ENCODE measurements around the gene PBX1. TPM values are rescaled to one million over a fixed set of nuclear protein-coding genes. Genes with fewer than 3 reads are reported as not detected.

Gene PBX1
- total RNA-seq, 1 donor from 2014 or later: 87.2 TPM

- no peak for DNase-seq (ENCODE audit: low spot score)
Measured at GRCh38 chr1:164693564-164694359, 134.8 kb downstream of the PBX1 start.

GRCh38 chr1:164694505-164694904 lies 135.5 kb downstream of the PBX1 start:
- no peak for DNase-seq (ENCODE audit: low spot score)

GRCh38 chr1:164695956-164696665 lies 137.1 kb downstream of the PBX1 start:
- no peak for DNase-seq (ENCODE audit: low spot score)

- DNase-seq (ENCODE audit: low spot score): no peak
Measured at GRCh38 chr1:164699815-164700491, 141.0 kb downstream of the PBX1 start.

- no peak for DNase-seq (ENCODE audit: low spot score)
Measured at GRCh38 chr1:164700683-164701082, 141.7 kb downstream of the PBX1 start.

- no peak for DNase-seq (ENCODE audit: low spot score)
Measured at GRCh38 chr1:164701189-164701761, 142.3 kb downstream of the PBX1 start.

- DNase-seq (ENCODE audit: low spot score): no peak
Measured at GRCh38 chr1:164702216-164702615, 143.2 kb downstream of the PBX1 start.

GRCh38 chr1:164702664-164703063 lies 143.7 kb downstream of the PBX1 start:
- no peak for DNase-seq (ENCODE audit: low spot score)

- no peak for DNase-seq (ENCODE audit: low spot score)
Measured at GRCh38 chr1:164703463-164703862, 144.5 kb downstream of the PBX1 start.

GRCh38 chr1:164703960-164704411 lies 145.0 kb downstream of the PBX1 start:
- no peak for DNase-seq (ENCODE audit: low spot score)

GRCh38 chr1:164704954-164705353 lies 146.0 kb downstream of the PBX1 start:
- no peak for DNase-seq (ENCODE audit: low spot score)

GRCh38 chr1:164706606-164706987 lies 147.6 kb downstream of the PBX1 start:
- DNase-seq (ENCODE audit: low spot score): no peak

GRCh38 chr1:164707868-164708331 lies 148.9 kb downstream of the PBX1 start:
- DNase-seq (ENCODE audit: low spot score): no peak

GRCh38 chr1:164708596-164708995 lies 149.6 kb downstream of the PBX1 start:
- DNase-seq (ENCODE audit: low spot score): no peak

- DNase-seq (ENCODE audit: low spot score): no peak
Measured at GRCh38 chr1:164709126-164709525, 150.1 kb downstream of the PBX1 start.

- DNase-seq (ENCODE audit: low spot score): no peak
Measured at GRCh38 chr1:164709541-164710278, 150.7 kb downstream of the PBX1 start.

- no peak for DNase-seq (ENCODE audit: low spot score)
Measured at GRCh38 chr1:164712131-164713036, 153.4 kb downstream of the PBX1 start.

- no peak for DNase-seq (ENCODE audit: low spot score)
Measured at GRCh38 chr1:164713456-164714207, 154.6 kb downstream of the PBX1 start.

All from mesenteric fat pad (tissue), 1 donor.